ENCODE results near the gene MSLN. TPM values are rescaled to one million over a fixed set of nuclear protein-coding genes. Genes with fewer than 3 reads are reported as not detected.

The MSLN gene
- total and polyA plus RNA-seq, 2 of the 8 experiments (the other 6 are each of a cell fraction or from before 2014, with no cell fraction given), result 0.28 to 0.50 TPM

DNA sequence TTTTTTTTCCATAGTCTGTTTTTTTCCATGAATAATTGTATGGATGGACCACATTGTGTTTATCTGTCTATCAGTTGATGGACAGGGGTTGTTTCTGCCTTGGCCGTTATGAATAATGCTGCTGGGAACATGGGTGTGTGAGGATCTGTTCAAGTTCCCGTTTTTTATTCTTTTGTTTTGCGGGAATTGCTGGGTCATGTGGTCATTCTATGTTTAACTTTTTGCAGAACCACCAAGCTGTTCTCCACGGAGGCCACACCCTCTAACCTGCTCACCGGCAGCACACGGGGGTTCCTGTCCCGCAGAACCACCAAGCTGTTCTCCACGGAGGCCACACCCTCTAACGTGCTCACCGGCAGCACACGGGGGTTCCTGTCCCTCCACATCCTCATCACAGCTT is 5.9 kb upstream of the MSLN start:
- Histone ChIP-seq H3K27ac (ENCODE audit: low read depth, low read length) (no peak overlapping the region), H3K56ac (replicated peaks; ENCODE audit: insufficient read length, low read depth, low read length) (no peak overlapping the region), H3K4ac (replicated peaks; ENCODE audit: insufficient read length, low read depth, low read length) (no peak overlapping the region), H2BK120ac (replicated peaks; ENCODE audit: low read depth, low read length) (no peak overlapping the region), H3K79me2 (ENCODE audit: control insufficient read depth in 1 of 2, insufficient read depth in 2 of 2, low read length in 2 of 2) (no peaks in the 10 kb centered on the region), H4K8ac (ENCODE audit: extremely low read depth, insufficient read depth, low read length) (no peak overlapping the region), H3K79me1 (ENCODE audit: low read depth, low read length) (no peaks in the 10 kb centered on the region), H3K9ac (replicated peaks in 1 of 4; ENCODE audit: extremely low read depth in 1 of 4, low read depth in 3 of 4, low read length in 3 of 4) (no peak overlapping the region), H2BK15ac (ENCODE audit: low read length) (no peak overlapping the region), H3K4me3 (ENCODE audit: extremely low read depth in 1 of 4, insufficient read depth in 2 of 4, low read depth in 3 of 4, low read length in 4 of 4) (no peak overlapping the region), H3K18ac (ENCODE audit: extremely low read depth, low read length) (no peak overlapping the region), H3K27me3 (replicated peaks in 1 of 4; ENCODE audit: control insufficient read depth in 3 of 4, extremely low read depth in 1 of 4, insufficient read depth in 3 of 4, low read length in 3 of 4) (no peaks in the 10 kb centered on the region), H4K5ac (ENCODE audit: insufficient read length, low read depth, low read length) (no peak overlapping the region), H4K91ac (replicated peaks; ENCODE audit: insufficient read length, low read length) (no peak overlapping the region), H3K4me2 (ENCODE audit: insufficient read depth in 1 of 2, low read depth in 2 of 2, low read length in 2 of 2) (no peak overlapping the region), H2BK12ac (ENCODE audit: low read depth, low read length) (no peak overlapping the region), H3K23ac (ENCODE audit: insufficient read length) (no peak overlapping the region), H3K14ac (ENCODE audit: insufficient read length) (no peak overlapping the region), H3K9me3 (ENCODE audit: insufficient read depth in 2 of 2, low read depth in 1 of 2, low read length in 1 of 2) (0 out of 4 replicates have a peak, but pooled peaks cover 0 to 3% of the 10 kb centered on the region in 2 experiments), H3K36me3 (ENCODE audit: control insufficient read depth in 2 of 4, insufficient read depth in 4 of 4, low read length in 3 of 4) (no peaks in the 10 kb centered on the region), H3K4me1 (replicated peaks in 1 of 4; ENCODE audit: control insufficient read depth in 3 of 4, insufficient read depth in 4 of 4, low read length in 3 of 4) (peaks cover 3 to 12% (median 5%) of the 10 kb centered on the region in 4 experiments; a peak in 5 of 7 replicates), H2AFZ (ENCODE audit: low read length) (no peak overlapping the region), H2BK20ac (ENCODE audit: low read length) (no peak overlapping the region), H2BK5ac (ENCODE audit: low read depth, low read length) (no peak overlapping the region), H3K23me2 (ENCODE audit: low read depth, low read length) (no peaks in the 10 kb centered on the region), H4K20me1 (replicated peaks in 1 of 2; ENCODE audit: control insufficient read depth in 1 of 2, insufficient read depth in 2 of 2, low read length in 2 of 2) (no peaks in the 10 kb centered on the region), H2AK5ac (ENCODE audit: low read depth, low read length) (no peak overlapping the region)
- FAIRE-seq (no peak), DNase-seq (ENCODE audit: low read depth in 1 of 2, low spot score in 2 of 2) (no peak)
- ChIA-PET POLR2A (ENCODE audit: partially characterized antibody) (interaction anchor here (0.9 to 1.7 kb wide), 2 partner anchors 10 to 39 kb away, joined by 4 to 6 read pairs; no protein-coding TSS in a partner anchor), CTCF (ENCODE audit: partially characterized antibody) (interaction anchor here (0.6 to 9.2 kb wide), 6 partner anchors 10 to 42 kb away, joined by 3 to 88 read pairs (median 8); partner anchors contain the start of gene CIAO3)
- WGBS, 2 experiments (ENCODE audit: extremely low coverage in 1 of 2, insufficient coverage in 1 of 2, insufficient read length in 1 of 2, insufficient replicate concordance in 2 of 2, low coverage in 1 of 2, low lambda C conversion rate in 2 of 2, missing lambda C conversion rate in 1 of 2), result 86% methylated on average over 11 of the region's 11 CpGs; no CpG with 5 or more reads in 1 of the 2 experiments
- TF ChIP-seq NANOG (IDR thresholded peaks at IDR 0.05; ENCODE audit: insufficient read depth, low read depth, low read length, poor library complexity, severe bottlenecking), result no peak
- no peak for TF ChIP-seq CHD2 (IDR thresholded peaks at IDR 0.05; ENCODE audit: low read length)
- no peak for TF ChIP-seq SIN3A (conservative IDR thresholded peaks at IDR 0.05 in 1 of 2, IDR thresholded peaks at IDR 0.05 in 1 of 2; ENCODE audit: low read depth in 1 of 2, low read length in 2 of 2)
- no peak for TF ChIP-seq POLR2AphosphoS5 (IDR thresholded peaks at IDR 0.05; ENCODE audit: low read depth, low read length)
- no peak for TF ChIP-seq TBP (IDR thresholded peaks at IDR 0.05; ENCODE audit: low read depth, low read length)
- TF ChIP-seq YY1 (IDR thresholded peaks at IDR 0.05; ENCODE audit: low read depth, low read length), result no peak
- TF ChIP-seq SIX5 (IDR thresholded peaks at IDR 0.05; ENCODE audit: low read depth, low read length), result no peak
- TF ChIP-seq SRF (IDR thresholded peaks at IDR 0.05; ENCODE audit: low read depth, low read length), result no peak
- TF ChIP-seq POLR2A (IDR thresholded peaks at IDR 0.05; ENCODE audit: control extremely low read depth in 1 of 2, low read depth in 2 of 2, low read length in 2 of 2), result no peak
- no peak for TF ChIP-seq SAP30 (IDR thresholded peaks at IDR 0.05; ENCODE audit: insufficient read depth, insufficient replicate concordance, low read length)
- TF ChIP-seq, protein P1, sequence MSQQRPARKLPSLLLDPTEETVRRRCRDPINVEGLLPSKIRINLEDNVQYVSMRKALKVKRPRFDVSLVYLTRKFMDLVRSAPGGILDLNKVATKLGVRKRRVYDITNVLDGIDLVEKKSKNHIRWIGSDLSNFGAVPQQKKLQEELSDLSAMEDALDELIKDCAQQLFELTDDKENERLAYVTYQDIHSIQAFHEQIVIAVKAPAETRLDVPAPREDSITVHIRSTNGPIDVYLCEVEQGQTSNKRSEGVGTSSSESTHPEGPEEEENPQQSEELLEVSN (IDR thresholded peaks at IDR 0.05), result no peak
- no peak for TF ChIP-seq GABPA (IDR thresholded peaks at IDR 0.05; ENCODE audit: borderline replicate concordance, insufficient read depth, low read length)
